WERI-Rb-1 (cell line): ENCODE results near the gene CCDC9B.

Experiments
- DNase-seq: peaks from one replicate; pipeline ENCODE4 v3.0.0-alpha.2; 2020
- H3K27ac ChIP-seq: fragments of 250-450 bp; sonication (Bioruptor Pico); 2 replicates; pipeline ENCODE4 v1.5.1; 2020; ENCODE audit warnings: mild to moderate bottlenecking, moderate library complexity
- H3K27me3 ChIP-seq: fragments of 250-450 bp; sonication (Bioruptor Pico); 2 replicates; pipeline ENCODE4 v1.5.1; 2021; ENCODE audit warnings: mild to moderate bottlenecking, low read depth, moderate library complexity; ENCODE audit not compliant: insufficient read depth, severe bottlenecking
- H3K36me3 ChIP-seq: fragments of 250-450 bp; sonication (Bioruptor Pico); 2 replicates; pipeline ENCODE4 v1.5.1; 2020; ENCODE audit warnings: mild to moderate bottlenecking, moderate library complexity
- H3K4me3 ChIP-seq: 2 replicates; pipeline ENCODE4 v1.5.1; 2011; ENCODE audit warnings: low read depth, mild to moderate bottlenecking, control low read depth, low read length
- H3K9me3 ChIP-seq: fragments of 250-450 bp; sonication (Bioruptor Pico); 2 replicates; pipeline ENCODE4 v1.5.1; 2021; ENCODE audit warnings: mild to moderate bottlenecking, moderate library complexity; ENCODE audit not compliant: severe bottlenecking
- TF ChIP-seq, protein P1 (sequence below): IDR thresholded peaks from 2 replicates; pipeline ENCODE4 v1.5.1; 2011; ENCODE audit warnings: low read depth, mild to moderate bottlenecking, control low read depth, inconsistent platforms, low read length

CCDC9B gene

DNA sequence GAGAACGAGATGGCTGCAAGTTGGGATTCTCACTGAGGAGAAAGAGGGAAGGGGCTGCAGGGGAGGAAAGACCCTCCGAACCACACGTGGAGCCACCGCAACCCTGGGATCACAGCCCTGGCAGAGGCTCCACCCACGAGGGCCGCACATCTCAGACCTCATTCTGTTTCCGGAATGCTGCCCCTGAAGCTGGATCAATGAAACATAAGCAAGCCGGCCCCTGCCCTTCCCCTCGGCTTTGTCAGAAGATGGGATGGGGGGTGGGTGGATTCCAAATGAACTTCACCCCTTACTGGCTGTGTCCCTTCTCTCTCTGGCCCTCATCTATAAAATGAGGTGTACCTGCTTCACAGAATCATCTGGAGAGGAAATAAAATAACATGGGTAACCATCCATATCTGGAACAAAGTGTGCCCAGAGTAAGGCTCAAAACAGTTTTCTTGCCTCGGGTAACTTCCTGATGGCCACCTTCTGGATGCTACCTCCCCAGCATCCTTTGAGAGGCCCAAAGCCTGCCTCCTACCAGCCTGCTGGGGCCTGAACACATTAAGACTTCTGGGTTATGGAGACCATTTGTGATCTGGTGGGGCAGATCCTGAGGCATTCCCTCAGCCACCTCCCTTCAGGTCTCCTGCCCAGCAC lies 4.6 kb upstream of the CCDC9B start:
- TF ChIP-seq, protein P1, sequence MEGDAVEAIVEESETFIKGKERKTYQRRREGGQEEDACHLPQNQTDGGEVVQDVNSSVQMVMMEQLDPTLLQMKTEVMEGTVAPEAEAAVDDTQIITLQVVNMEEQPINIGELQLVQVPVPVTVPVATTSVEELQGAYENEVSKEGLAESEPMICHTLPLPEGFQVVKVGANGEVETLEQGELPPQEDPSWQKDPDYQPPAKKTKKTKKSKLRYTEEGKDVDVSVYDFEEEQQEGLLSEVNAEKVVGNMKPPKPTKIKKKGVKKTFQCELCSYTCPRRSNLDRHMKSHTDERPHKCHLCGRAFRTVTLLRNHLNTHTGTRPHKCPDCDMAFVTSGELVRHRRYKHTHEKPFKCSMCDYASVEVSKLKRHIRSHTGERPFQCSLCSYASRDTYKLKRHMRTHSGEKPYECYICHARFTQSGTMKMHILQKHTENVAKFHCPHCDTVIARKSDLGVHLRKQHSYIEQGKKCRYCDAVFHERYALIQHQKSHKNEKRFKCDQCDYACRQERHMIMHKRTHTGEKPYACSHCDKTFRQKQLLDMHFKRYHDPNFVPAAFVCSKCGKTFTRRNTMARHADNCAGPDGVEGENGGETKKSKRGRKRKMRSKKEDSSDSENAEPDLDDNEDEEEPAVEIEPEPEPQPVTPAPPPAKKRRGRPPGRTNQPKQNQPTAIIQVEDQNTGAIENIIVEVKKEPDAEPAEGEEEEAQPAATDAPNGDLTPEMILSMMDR: no peak
- H3K27me3 ChIP-seq: no peaks in the 10 kb centered on the region

DNA sequence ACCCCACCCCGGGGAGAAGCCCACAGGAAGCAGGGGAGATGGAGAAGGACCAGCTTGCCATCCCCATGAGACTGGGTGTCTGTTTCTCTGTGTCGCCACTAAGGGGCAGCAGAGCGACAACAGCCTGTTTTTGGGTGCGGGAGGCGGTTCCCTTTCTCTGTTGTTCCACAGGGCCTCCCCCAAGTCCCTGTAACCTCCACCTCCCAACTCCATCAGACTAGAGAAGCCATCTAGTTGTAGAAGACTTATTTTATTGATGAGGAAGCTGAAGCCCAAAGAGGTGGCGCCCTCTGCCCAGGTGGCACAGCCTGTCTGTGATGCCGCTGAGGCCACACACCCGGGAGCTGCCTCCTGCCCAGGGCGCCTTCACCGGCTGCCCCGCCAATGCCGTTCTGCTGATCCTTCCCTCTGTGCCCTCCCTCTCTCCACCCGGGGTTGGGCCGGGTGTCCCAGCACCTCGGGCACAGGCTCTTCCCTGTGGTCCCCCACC lies 3.9 kb upstream of the CCDC9B start:
- H3K9me3 ChIP-seq: no peaks in the 10 kb centered on the region
- TF ChIP-seq, protein P1: peak; percentile 91
- no peak overlapping the region for H3K4me3 ChIP-seq
- peak; percentile 72 for DNase-seq
- H3K27ac ChIP-seq: no peak overlapping the region
- H3K36me3 ChIP-seq: no peaks in the 10 kb centered on the region
- H3K27me3 ChIP-seq: no peaks in the 10 kb centered on the region

More for the DNA sequence above, 4.6 kb upstream of the CCDC9B start:
- Histone ChIP-seq H3K4me3 (no peak overlapping the region), H3K9me3 (no peaks in the 10 kb centered on the region), H3K36me3 (no peaks in the 10 kb centered on the region), H3K27ac (no peak overlapping the region)
- no peak for DNase-seq

DNA sequence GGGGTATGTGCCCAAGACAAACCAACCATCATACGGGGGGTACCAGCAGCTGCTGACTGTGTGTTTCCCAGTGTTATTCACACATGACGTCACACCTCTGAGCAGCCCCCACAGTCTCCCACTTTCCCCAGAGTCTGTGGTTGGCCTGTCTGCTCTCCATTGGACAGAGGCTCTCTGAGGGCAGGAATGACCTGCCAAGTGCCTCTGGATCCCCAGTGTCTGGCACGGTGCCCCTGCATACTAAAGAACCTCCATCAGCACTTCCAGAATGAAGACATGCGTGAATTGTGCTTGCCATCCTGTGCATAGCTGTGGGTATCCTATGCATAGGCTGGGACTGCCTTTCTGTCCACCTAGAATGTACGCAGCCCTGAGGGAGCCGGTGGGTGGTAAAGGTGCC lies 3.5 kb upstream of the CCDC9B start:
- DNase-seq: no peak
- no peak overlapping the region for H3K27ac ChIP-seq
- no peaks in the 10 kb centered on the region for H3K9me3 ChIP-seq
- H3K36me3 ChIP-seq: no peaks in the 10 kb centered on the region
- H3K4me3 ChIP-seq: no peak overlapping the region
- TF ChIP-seq, protein P1: no peak
- H3K27me3 ChIP-seq: no peaks in the 10 kb centered on the region

DNA sequence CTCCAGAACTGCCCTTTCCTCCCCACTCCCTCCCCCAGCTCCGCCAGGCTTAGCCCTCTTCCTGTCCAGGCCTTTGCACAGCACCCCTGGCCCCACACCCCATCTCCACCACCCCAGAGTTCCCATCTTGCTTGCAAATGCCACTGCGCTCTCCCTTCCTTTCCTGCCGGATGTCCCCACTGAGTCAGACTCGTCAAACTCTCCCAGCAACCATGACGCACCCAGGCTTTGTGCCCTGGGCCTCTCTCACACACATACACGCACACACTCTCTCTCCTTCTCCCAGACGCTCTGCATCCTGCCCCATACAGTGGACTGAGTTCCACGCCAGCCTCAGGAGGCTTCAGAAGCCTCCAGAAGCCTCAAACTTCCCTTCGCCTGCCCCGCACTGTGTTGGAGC lies 2.8 kb upstream of the CCDC9B start:
- TF ChIP-seq, protein P1: no peak
- no peaks in the 10 kb centered on the region for H3K36me3 ChIP-seq
- no peaks in the 10 kb centered on the region for H3K27me3 ChIP-seq
- no peak overlapping the region for H3K27ac ChIP-seq
- no peak overlapping the region for H3K4me3 ChIP-seq
- H3K9me3 ChIP-seq: no peaks in the 10 kb centered on the region
- no peak for DNase-seq

DNA sequence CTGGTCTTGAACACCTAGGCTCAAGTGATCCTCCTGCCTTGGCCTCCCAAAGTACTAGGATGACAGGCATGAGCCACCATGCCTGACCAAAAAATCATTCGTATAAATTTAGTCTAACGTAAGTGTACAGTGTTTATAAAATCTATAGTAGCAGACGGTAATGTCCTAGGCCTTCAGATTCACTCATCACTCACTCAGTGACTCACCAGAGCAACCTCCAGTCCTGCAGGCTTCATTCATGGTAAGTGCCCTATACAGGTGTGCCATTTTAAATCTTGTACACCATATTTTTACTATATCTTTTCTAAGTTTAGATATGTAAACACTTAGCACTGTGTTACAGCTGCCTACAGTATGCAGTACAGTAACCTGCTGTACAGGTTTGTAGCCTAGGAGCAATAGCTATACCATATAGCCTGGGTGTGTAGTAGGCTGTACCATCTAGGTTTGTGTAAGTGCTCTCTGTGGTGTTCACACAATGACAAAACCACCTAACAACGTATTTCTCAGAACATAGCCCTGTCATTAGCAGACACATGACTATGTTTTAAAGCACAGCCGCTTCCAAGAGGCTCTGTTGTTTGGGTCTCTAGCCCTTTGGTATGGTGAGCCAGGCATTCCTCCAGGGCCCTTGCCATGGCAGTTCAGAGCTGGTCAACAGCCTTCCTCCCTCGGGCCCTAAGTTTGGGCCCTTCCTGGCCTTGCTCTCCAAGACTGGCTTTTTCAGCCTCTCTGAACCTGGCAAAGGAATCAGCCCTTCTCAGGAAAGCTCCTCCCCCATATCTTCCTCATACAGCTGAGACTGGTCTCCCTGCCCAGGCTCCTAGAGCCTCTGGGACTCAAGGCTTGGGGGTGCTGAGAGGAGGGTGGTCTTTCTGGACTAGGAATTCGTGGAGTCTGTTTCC lies 1.9 kb upstream of the CCDC9B start:
- TF ChIP-seq, protein P1: no peak
- H3K27ac ChIP-seq: no peak overlapping the region
- DNase-seq: no peak
- H3K36me3 ChIP-seq: no peaks in the 10 kb centered on the region
- no peaks in the 10 kb centered on the region for H3K9me3 ChIP-seq
- no peak overlapping the region for H3K4me3 ChIP-seq
- no peaks in the 10 kb centered on the region for H3K27me3 ChIP-seq
